Stimulated activated CD4-positive, alpha-beta T cell treated with anti-CD3 and anti-CD28 coated beads, Interleukin-1b, Interleukin-23, amount 100 ng/mL, for 1 hour (primary cell): ENCODE data around the gene RBM27.
"Not testable (repeated sequence)": the region's sequence is repeated elsewhere in the genome, so short reads cannot be mapped to it uniquely, and the experiment has no call there.

Source experiments
- DNase-seq, 2 donors: peaks; one replicate each; pipeline ENCODE4 v3.0.0-alpha.2; 2020; ENCODE audit warnings: low read depth in 2 of 2

Gene RBM27

GRCh38 chr5:146208916-146209522 lies 5.6 kb downstream of the RBM27 start:
- DNase-seq: no peak

- DNase-seq: no peak
Observed at GRCh38 chr5:146209714-146210113, 6.3 kb downstream of the RBM27 start.

GRCh38 chr5:146210810-146211209 lies 7.4 kb downstream of the RBM27 start:
- not testable (repeated sequence) for DNase-seq

GRCh38 chr5:146213210-146213826 lies 9.9 kb downstream of the RBM27 start:
- DNase-seq: no peak

- not testable (repeated sequence) for DNase-seq
Observed at GRCh38 chr5:146214881-146215280, 11.5 kb downstream of the RBM27 start.

- DNase-seq: no peak
Observed at GRCh38 chr5:146218168-146218567, 14.8 kb downstream of the RBM27 start.

- no peak for DNase-seq
Observed at GRCh38 chr5:146219243-146219642, 15.8 kb downstream of the RBM27 start.

GRCh38 chr5:146221234-146221633 lies 17.8 kb downstream of the RBM27 start:
- DNase-seq: no peak

GRCh38 chr5:146222005-146222404 lies 18.6 kb downstream of the RBM27 start:
- no peak for DNase-seq

GRCh38 chr5:146223179-146223578 lies 19.8 kb downstream of the RBM27 start:
- DNase-seq: no peak

GRCh38 chr5:146229222-146229621 lies 25.8 kb downstream of the RBM27 start:
- DNase-seq: no peak

- no peak for DNase-seq
Observed at GRCh38 chr5:146232223-146232622, 28.8 kb downstream of the RBM27 start.

- DNase-seq: no peak
Observed at GRCh38 chr5:146233441-146233840, 30.0 kb downstream of the RBM27 start.

GRCh38 chr5:146238973-146239372 lies 35.6 kb downstream of the RBM27 start:
- no peak for DNase-seq

- DNase-seq: no peak
Observed at GRCh38 chr5:146240951-146241350, 37.5 kb downstream of the RBM27 start.

GRCh38 chr5:146243247-146243646 lies 39.8 kb downstream of the RBM27 start:
- DNase-seq: no peak

- DNase-seq: no peak
Observed at GRCh38 chr5:146248561-146248960, 45.2 kb downstream of the RBM27 start.

- DNase-seq: no peak
Observed at GRCh38 chr5:146249801-146250200, 46.4 kb downstream of the RBM27 start.
